Stimulated activated CD4-positive, alpha-beta T cell treated with anti-CD3 and anti-CD28 coated beads, TNF-alpha, amount 100 ng/mL, for 4 hours (primary cell): ENCODE data around the gene TCEA2.

Experiments
- DNase-seq, 3 experiments: peaks; one replicate each; pipeline ENCODE4 v3.0.0-alpha.2; 2020; ENCODE audit warnings: low read depth in 3 of 3

The TCEA2 gene

GRCh38 chr20:64093013-64093503, 30.1 kb downstream of the TCEA2 start:
- no peak for DNase-seq

GRCh38 chr20:64095455-64095854, 32.5 kb downstream of the TCEA2 start:
- DNase-seq = no peak

- no peak for DNase-seq
Observed at GRCh38 chr20:64095927-64096326, 32.9 kb downstream of the TCEA2 start.

GRCh38 chr20:64096535-64096934, 33.5 kb downstream of the TCEA2 start:
- DNase-seq = no peak

- no peak for DNase-seq
Observed at GRCh38 chr20:64098471-64099013, 35.5 kb downstream of the TCEA2 start.

GRCh38 chr20:64099086-64099786, 36.2 kb downstream of the TCEA2 start:
- no peak for DNase-seq

GRCh38 chr20:64099880-64100565, 37.0 kb downstream of the TCEA2 start:
- no peak for DNase-seq

- no peak for DNase-seq
Observed at GRCh38 chr20:64100566-64100888, 37.5 kb downstream of the TCEA2 start.

GRCh38 chr20:64100946-64101688, 38.1 kb downstream of the TCEA2 start:
- DNase-seq = no peak

- peak; percentile 44 to 60 (median 50) for DNase-seq
Observed at GRCh38 chr20:64101731-64102621, 39.0 kb downstream of the TCEA2 start.

- DNase-seq = no peak
Observed at GRCh38 chr20:64102647-64103354, 39.8 kb downstream of the TCEA2 start.

- no peak for DNase-seq
Observed at GRCh38 chr20:64103871-64104666, 41.1 kb downstream of the TCEA2 start.

GRCh38 chr20:64104667-64105451, 41.9 kb downstream of the TCEA2 start:
- no peak for DNase-seq

GRCh38 chr20:64105846-64106434, 42.9 kb downstream of the TCEA2 start:
- DNase-seq = no peak

- no peak for DNase-seq
Observed at GRCh38 chr20:64106435-64106961, 43.5 kb downstream of the TCEA2 start.

- DNase-seq = no peak
Observed at GRCh38 chr20:64106981-64107735, 44.2 kb downstream of the TCEA2 start, which contains the start of gene NPBWR2. TSS of gene NPBWR2 (minus strand) at chr20:64107565. CDS start at chr20:64106831, 734 bp downstream.

GRCh38 chr20:64107736-64108457, 44.9 kb downstream of the TCEA2 start:
- no peak for DNase-seq
